ENCODE results near the gene ULK4.

Gene ULK4

GRCh38 chr3:41204369-41204768 lies 757.5 kb downstream of the ULK4 start:
- DNase-seq = no peak

- DNase-seq = peak; percentile 40
Measured at GRCh38 chr3:41202834-41203345, 759.0 kb downstream of the ULK4 start.

- DNase-seq = peak; percentile 14
Measured at GRCh38 chr3:41202075-41202833, 759.6 kb downstream of the ULK4 start.

- peak; percentile 42 for DNase-seq
Measured at GRCh38 chr3:41200669-41201021, 761.3 kb downstream of the ULK4 start.

DNA sequence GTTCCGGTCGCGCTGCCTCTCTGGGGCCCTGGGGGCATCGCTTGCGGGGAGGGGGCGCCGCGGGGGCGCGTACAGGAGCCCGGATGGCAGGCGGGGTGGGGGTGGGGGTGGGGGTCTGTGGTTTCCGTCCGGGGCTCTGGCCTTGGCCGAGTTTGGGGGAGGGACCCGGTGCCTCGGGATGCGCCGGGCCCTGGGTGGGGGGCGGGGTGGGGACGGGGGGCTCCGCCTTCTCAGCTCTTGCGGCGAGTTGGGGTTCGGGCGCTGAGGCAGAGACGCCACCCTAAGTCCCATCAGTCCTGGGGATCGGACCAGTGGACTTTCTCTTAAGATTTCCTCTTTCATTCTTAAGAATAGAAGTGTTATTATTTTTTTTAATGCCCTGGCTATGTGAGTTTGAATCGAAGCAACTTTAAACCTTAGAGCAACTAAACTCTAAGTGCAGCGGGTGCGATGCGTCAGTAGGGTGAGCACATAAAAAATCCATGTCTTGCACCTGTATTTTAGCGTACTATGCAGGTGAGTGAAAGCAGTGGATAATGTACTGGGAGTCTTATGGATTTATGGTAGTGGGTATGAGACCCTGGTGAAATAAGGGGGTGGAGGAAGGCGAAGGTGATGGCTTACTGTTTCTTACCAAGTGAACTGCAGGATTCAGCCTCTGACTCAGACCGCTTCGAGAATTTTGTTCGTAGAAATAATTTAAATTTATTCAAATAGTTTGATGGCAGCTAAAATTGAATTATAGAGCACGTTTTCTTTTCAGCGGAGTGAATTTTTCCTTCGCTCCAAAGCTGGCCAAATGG lies 761.8 kb downstream of the ULK4 start:
- peak; percentile 66 for DNase-seq

GRCh38 chr3:41198950-41199865 lies 762.7 kb downstream of the ULK4 start, which contains the start of gene CTNNB1:
Gene CTNNB1, plus strand, starts transcription at chr3:41199505. Its CDS starts 24,564 bp downstream, at chr3:41224069.
- peak; percentile 94 for DNase-seq

DNA sequence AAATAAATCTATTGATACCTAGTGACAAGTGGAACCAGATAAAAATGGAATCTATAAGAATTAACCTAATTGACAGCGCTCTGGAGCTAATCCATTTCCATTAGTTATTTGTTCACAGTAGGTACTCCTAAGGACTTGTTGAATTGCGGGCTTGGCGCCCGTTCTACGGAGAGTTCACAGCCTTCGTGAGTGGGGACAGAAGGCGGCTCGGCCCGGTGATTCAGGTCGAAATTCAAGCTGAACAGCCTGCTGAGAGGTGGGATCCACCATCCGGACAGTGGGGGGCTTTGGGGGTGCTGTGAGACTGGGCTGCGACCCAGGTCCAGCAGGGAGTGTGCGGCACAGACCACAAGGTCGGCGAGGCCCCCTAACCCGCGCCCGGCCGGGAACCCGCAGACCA lies 763.4 kb downstream of the ULK4 start:
- DNase-seq = peak; percentile 74

DNA sequence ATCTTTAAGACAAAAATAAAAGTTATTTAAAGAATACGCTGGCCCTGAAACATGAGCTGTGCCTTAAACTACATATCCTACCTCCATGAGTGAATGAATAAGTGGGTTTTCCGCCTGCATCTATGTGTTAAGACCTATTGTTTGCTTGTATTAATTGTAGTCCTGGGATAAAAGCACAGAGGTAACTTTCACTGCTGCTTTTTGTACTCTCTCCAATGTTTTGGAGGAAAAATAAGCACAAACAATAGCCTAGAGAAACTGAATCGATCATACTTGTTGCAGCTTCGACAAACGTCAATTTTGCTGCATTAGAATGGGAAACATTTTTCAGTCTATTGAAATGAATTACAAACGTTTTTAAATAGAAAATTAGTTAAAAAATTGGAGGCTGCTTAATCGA lies 763.9 kb downstream of the ULK4 start:
- peak; percentile 68 for DNase-seq

Measured in NCI-H69 (cell line).